GM12865 (cell line): ENCODE data around the gene ELOVL2.
"Not testable (repeated sequence)": the region's sequence is repeated elsewhere in the genome, so short reads cannot be mapped to it uniquely, and the experiment has no call there.

ENCODE experiments used
- DNase-seq: peaks from one replicate; pipeline ENCODE4 v3.0.0; 2010; ENCODE audit warnings: low read depth
- H3K4me3 ChIP-seq: 2 replicates; pipeline ENCODE4 v1.5.1; 2011; ENCODE audit warnings: mild to moderate bottlenecking, low read depth, low read length, control low read depth
- CTCF ChIP-seq: IDR thresholded peaks from 2 replicates; pipeline ENCODE4 v1.5.1; 2011; ENCODE audit warnings: low read length, control low read depth, low read depth, inconsistent platforms; ENCODE audit not compliant: insufficient read depth; ENCODE audit errors: missing control alignments

ELOVL2 gene

DNA sequence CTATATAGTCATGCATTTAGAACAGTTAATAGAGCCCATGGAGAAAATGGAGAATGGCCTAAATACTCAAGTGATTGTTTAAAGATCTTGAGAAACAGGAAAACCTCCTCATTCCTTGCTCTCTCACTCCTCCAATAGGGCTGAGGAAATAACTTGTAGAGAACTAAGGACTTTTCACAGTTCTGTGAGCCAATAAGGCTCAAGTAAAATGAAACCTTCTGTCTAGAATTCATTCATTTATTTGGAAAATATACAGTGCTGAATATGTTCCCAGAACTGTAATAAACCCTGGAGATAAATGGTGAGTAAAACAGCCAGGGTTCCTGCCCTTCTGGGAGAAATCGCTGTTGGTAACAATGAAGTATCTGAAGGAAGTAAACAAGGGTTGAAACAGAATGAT, 35.3 kb downstream of the ELOVL2 start:
- TF ChIP-seq CTCF: no peak
- DNase-seq: no peak
- H3K4me3 ChIP-seq: no peak overlapping the region

DNA sequence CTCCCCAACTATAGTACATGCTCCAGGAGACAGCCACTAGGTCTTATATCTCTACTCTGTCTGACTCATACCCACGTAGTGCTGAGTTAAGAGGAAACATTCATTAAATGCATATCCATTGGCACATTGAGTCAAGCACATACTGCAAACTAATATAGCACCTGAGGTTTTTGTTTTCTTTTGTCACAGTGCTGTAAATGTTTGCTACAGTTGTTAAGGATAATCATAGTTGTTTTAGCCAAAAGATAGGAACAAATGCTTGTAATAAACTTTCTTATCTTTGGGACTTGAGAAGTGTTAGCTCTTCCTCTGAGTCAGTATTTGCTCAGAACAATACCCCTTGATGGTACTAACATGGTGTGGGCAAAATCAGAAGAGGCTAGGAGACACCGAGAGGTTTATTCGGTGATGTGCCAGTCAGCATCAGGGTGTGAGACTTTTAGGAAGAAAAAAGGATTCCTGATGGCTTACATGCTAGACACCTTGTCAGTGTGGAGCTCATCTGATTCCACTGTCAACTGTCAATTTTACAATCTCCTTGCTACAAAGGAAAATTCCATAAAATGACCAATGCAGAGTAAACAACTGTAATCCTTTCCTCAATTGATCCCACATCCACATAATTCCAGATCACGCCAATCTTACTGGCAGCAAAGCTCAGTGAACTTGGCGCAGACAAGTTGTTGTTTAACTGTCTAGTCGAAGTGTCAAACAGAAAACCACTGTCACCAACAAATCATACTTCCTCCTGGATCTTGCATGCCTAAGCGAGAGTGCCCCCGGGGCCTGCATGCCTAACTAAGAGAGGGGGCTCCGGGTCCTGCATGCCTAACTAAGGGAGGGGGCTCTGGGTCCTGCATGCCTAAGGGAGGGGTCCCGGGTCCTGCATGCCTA, 36.1 kb downstream of the ELOVL2 start:
- TF ChIP-seq CTCF: no peak
- no peak overlapping the region for H3K4me3 ChIP-seq
- no peak for DNase-seq

- no peak for TF ChIP-seq CTCF
- no peak overlapping the region for H3K4me3 ChIP-seq
- no peak for DNase-seq
These were observed 38.0 kb downstream of the ELOVL2 start for GRCh38 chr6:11006061-11006460.

DNA sequence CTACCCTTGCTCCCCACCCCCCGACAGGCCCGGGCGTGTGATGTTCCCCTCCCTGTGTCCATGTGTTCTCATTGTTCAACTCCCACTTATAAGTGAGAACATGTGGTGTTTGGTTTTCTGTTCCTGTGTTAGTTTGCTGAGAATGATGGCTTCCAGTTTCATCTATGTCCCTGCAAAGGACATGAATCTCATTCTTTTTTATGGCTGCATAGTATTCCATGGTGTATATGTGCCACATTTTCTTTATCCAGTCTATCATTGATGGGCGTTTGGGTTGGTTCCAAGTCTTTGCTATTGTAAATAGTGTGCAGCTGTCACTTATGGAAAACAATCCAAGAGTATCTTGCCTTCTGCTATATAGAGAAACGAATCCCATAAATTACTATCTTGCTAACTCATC, 40.8 kb downstream of the ELOVL2 start:
- H3K4me3 ChIP-seq: not testable (repeated sequence)

DNA sequence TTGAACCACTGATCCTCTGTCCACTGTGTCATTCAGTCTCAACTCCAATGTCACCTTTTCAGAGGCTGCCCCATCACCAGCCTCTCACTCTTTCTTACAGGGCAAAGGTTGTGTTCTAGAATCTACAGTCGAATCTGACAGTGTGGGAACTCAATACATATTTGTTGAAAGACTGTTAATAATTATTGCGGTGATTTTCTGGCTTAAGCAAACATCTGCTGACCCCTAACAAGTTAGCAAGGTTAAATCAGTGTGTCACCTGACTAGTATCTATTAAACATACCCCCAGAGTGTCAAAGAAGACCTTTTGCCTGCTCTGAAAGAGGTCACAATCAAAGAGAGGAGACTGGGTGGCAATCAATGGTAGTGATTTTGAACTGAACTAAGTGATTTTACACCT, 41.9 kb downstream of the ELOVL2 start:
- DNase-seq: no peak
- H3K4me3 ChIP-seq: no peak overlapping the region
- no peak for TF ChIP-seq CTCF

More for the DNA sequence above, 40.8 kb downstream of the ELOVL2 start:
- DNase-seq: not testable (repeated sequence)

DNA sequence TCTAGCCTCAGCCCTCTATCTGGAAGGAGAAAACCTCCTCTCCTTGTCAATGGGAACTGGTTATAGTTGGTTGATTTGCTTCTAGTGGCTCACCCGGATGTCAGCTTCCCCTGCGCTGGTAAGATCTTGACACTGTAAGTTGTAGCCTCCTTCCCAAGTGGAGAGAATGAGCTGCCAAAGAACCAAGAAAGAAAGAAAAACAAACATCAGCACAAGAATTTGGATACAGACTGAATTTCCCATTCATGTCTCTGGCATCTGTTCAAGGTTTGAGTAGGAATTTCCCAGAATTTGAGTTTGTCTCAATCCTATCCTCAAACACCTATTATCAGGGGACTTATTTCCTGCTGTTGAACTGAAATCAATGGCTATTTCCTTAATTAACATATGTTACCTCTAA, 44.1 kb downstream of the ELOVL2 start:
- TF ChIP-seq CTCF: no peak
- H3K4me3 ChIP-seq: no peak overlapping the region
- no peak for DNase-seq

DNA sequence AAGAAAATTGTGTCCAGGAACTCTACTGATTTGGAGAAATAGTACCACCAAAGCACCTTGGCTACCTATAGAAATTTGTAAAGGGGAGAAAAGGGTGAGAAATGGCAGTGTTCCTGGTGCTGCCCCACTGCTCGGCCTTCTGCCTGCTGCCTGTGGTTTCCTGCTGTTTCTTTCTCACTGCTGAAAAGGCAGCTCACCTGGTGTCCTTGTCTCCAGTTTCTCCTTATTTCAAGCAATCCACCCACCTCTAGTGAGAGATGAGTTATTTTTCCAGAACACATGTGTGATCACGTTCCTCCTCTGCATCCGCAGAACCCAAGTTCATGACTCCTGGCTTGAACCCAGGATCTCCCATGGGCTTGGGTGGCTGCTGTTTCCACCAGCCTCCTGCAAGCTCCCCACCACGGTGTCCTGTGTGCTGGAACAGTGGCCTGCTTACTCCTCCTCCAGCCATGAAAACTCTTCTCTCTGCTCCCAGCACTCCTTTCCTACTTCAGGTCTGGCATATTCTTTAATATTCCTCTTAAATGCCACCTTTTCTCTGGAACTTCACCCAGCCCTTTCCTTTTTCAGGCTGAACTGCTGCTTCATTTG, 48.9 kb downstream of the ELOVL2 start:
- DNase-seq: no peak

More for the DNA sequence above, 48.9 kb downstream of the ELOVL2 start:
- H3K4me3 ChIP-seq: no peak overlapping the region
- TF ChIP-seq CTCF: no peak
